Breast epithelium (tissue), 4 donors: ENCODE results near the gene GLIPR2. TPM values are rescaled to one million over a fixed set of nuclear protein-coding genes. Genes with fewer than 3 reads are reported as not detected.

Experiments used
- DNase-seq, 2 donors: peaks; one replicate each; pipeline ENCODE4 v3.0.0-alpha.2; 2019; ENCODE audit warnings: low spot score in 2 of 2
- H3K27ac ChIP-seq, 2 donors: fragments of 200-600 bp; sonication (generic) in 1 of 2; one replicate each; pipeline ENCODE4 v1.5.1; 2016 to 2019; ENCODE audit warnings: mild to moderate bottlenecking in 1 of 2
- H3K27me3 ChIP-seq, 2 donors: fragments of 200-600 bp; sonication (generic) in 1 of 2; one replicate each; pipeline versions ENCODE4 v1.5.1 to v1.6.0; 2017 to 2019; ENCODE audit warnings: control low read depth in 1 of 2, mild to moderate bottlenecking in 1 of 2
- H3K36me3 ChIP-seq: fragments of 200-600 bp; one replicate; pipeline ENCODE4 v1.5.1; 2019
- H3K4me1 ChIP-seq, 2 donors: fragments of 200-600 bp; sonication (generic); one replicate each; pipeline ENCODE4 v1.5.1; 2016 to 2019; ENCODE audit warnings: control low read depth in 1 of 2
- H3K4me3 ChIP-seq, 3 donors: fragments of 200-600 bp; sonication (generic); 1 replicate in 2 of 3; 2 replicates in 1 of 3; pipeline ENCODE4 v1.5.1; 2016 to 2019; ENCODE audit warnings: mild to moderate bottlenecking in 3 of 3, moderate library complexity in 2 of 3
- H3K9me3 ChIP-seq, 2 donors: fragments of 200-600 bp; sonication (generic) in 1 of 2; one replicate each; pipeline ENCODE4 v1.5.1; 2016 to 2019; ENCODE audit warnings: control low read depth in 1 of 2
- POLR2A ChIP-seq: fragments of 450-650 bp; IDR thresholded peaks from one replicate; pipeline ENCODE4 v1.6.1; 2016; ENCODE audit warnings: antibody characterized with exemption, mild to moderate bottlenecking, moderate library complexity
- POLR2AphosphoS5 ChIP-seq, 3 donors: sonication (generic); formaldehyde crosslinking; IDR thresholded peaks; one replicate each; pipeline ENCODE4 v1.6.1; 2017; ENCODE audit warnings: antibody characterized with exemption in 3 of 3
- intact Hi-C: fragments of 100-400 bp; cut with DNase I; formaldehyde crosslinking; loops from one replicate; pipeline ENCODE4 v1.15.1; 2023; ENCODE audit warnings: low total_unique reads
- total RNA-seq, 3 donors: library from RNA; depleted of rRNA; stranded (reverse); fragments of >200 nt; gene quantifications; one replicate each; pipeline ENCODE4 v1.1.0, GENCODE V29; 2016
- TF ChIP-seq, protein P1 (sequence below), 3 donors: fragments of 450-650 bp; IDR thresholded peaks; one replicate each; pipeline ENCODE4 v1.5.1; 2016 to 2017; ENCODE audit warnings: antibody characterized with exemption in 3 of 3, mild to moderate bottlenecking in 3 of 3, moderate library complexity in 3 of 3

The GLIPR2 gene
- total RNA-seq, 3 donors from 2014 or later, result 16.5 to 57.4 (median 26.9) TPM

DNA sequence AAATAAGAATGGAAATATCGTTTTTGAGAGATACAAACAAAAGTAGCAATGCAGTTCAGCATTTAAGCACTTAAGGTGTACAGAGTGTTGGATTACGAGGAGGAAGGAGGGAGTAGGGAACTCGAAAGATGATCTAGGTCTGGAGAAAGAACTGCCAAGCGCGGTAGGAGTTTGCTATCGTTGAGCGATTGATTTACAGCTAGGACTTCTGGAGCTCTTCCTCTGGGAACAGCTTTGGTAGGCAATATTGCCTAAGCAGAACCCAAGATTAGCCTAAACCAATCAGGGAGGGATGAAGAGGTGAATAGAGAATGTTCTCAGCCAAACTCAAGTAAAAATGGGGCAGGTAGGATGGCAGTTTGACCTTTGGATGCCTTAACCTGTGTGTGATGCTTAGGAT is 55.2 kb downstream of the GLIPR2 start:
- Histone ChIP-seq H3K4me3 (peak overlapping the region; percentile 69 to 98 (median 83)), H3K27ac (peak overlapping the region; percentile 86 to 91), H3K27me3 (no peaks in the 10 kb centered on the region), H3K4me1 (peaks cover 8 to 26% of the 10 kb centered on the region in 2 donors), H3K9me3 (no peaks in the 10 kb centered on the region), H3K36me3 (no peaks in the 10 kb centered on the region)
- DNase-seq, result no peak
- TF ChIP-seq, protein P1, sequence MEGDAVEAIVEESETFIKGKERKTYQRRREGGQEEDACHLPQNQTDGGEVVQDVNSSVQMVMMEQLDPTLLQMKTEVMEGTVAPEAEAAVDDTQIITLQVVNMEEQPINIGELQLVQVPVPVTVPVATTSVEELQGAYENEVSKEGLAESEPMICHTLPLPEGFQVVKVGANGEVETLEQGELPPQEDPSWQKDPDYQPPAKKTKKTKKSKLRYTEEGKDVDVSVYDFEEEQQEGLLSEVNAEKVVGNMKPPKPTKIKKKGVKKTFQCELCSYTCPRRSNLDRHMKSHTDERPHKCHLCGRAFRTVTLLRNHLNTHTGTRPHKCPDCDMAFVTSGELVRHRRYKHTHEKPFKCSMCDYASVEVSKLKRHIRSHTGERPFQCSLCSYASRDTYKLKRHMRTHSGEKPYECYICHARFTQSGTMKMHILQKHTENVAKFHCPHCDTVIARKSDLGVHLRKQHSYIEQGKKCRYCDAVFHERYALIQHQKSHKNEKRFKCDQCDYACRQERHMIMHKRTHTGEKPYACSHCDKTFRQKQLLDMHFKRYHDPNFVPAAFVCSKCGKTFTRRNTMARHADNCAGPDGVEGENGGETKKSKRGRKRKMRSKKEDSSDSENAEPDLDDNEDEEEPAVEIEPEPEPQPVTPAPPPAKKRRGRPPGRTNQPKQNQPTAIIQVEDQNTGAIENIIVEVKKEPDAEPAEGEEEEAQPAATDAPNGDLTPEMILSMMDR (IDR thresholded peaks at IDR 0.05), result no peak
- TF ChIP-seq POLR2AphosphoS5 (IDR thresholded peaks at IDR 0.05) (no peak), POLR2A (no peak)
- intact Hi-C loops, result no loop called here

DNA sequence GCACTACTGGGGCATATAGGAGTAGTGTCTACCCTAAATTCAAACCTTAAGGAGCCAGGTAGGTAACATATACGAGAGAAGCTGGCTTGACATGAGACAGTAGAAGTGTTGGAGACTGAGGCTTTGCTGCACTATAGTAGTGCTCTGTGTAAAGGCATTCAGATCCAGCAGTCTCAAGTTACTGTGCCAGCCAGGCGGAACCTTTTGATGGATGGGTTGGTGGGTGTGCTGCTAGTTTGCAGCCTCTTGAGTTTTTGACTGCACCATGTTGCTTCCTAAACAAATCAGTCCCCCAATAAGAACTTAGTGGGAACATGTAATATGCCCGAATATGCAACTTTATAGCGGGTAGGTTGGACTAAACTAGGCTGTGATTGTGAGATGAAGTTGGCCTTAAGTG is 55.7 kb downstream of the GLIPR2 start:
- intact Hi-C loops, result no loop called here
- peaks cover 8 to 26% of the 10 kb centered on the region in 2 donors for H3K4me1 ChIP-seq
- no peak for DNase-seq
- no peaks in the 10 kb centered on the region for H3K9me3 ChIP-seq
- TF ChIP-seq, protein P1 (IDR thresholded peaks at IDR 0.05), result no peak
- peak overlapping the region in 1 of 2 donors; percentile 91 for H3K27ac ChIP-seq
- H3K4me3 ChIP-seq, result peak overlapping the region; percentile 69 to 98 (median 83)
- no peaks in the 10 kb centered on the region for H3K36me3 ChIP-seq
- no peaks in the 10 kb centered on the region for H3K27me3 ChIP-seq

DNA sequence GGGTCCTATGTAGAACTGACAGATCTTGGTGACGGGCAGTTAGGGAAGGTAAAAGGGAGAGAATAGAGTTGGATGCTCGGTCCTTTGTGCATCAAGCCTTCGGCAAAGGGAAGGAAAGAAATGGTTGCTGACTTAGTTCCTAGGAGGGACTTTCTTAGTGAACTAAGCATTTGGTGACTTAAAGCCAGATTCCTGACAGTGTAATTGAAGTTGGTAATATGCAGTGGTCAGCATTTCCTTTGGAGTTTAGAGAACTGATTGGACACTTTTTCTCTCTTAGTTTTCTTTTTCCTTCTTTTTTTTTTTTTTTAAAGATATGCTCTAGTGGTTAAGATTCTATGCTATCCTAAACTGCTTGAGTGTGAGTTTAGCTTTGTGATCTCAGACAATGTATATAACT is 56.5 kb downstream of the GLIPR2 start:
- peak overlapping the region; percentile 69 to 98 (median 83) for H3K4me3 ChIP-seq
- intact Hi-C loops, result no loop called here
- DNase-seq, result no peak
- H3K27ac ChIP-seq, result no peak overlapping the region
- TF ChIP-seq POLR2A, result no peak
- TF ChIP-seq, protein P1 (IDR thresholded peaks at IDR 0.05), result no peak
- H3K36me3 ChIP-seq, result no peaks in the 10 kb centered on the region
- H3K4me1 ChIP-seq, result peaks cover 8 to 26% of the 10 kb centered on the region in 2 donors
- no peaks in the 10 kb centered on the region for H3K9me3 ChIP-seq
- no peaks in the 10 kb centered on the region for H3K27me3 ChIP-seq

DNA sequence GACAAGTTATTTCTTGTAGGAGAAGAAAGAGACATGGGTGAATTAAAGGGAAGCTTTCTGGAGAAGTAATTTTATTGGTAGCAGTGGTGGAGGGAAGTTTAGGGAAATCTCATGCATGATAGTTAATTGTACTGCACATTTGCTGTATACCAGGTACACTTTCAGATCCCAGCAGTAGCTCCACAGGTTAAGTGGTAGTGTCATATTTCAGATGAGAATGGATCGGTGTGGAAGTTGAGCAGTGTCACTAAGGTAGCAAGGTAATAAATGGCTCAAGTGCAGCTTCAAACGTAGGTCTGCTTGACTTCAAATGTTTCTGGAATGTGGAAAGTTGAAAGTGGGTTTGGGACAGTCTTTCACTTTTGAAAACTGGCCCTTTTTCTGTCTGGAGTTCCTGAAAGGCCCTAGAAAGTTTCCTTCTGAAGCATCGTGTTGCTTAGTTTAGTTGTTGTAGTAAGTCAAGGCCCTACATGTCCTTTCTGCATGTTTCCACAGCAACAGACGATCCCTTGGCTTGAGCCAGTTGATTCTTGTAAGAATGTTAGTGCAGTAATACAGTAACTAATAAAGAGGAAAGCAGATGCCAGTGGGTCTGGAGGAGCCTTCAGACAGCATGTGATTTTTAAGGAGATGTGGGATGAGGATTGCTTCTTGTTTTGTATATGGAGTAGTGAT is 57.9 kb downstream of the GLIPR2 start:
- no peak for DNase-seq
- no peak overlapping the region for H3K4me3 ChIP-seq
- intact Hi-C loops, result no loop called here
- H3K27ac ChIP-seq, result peak overlapping the region in 1 of 2 donors; percentile 16
- no peaks in the 10 kb centered on the region for H3K27me3 ChIP-seq
- H3K36me3 ChIP-seq, result no peaks in the 10 kb centered on the region
- TF ChIP-seq, protein P1 (IDR thresholded peaks at IDR 0.05), result no peak
- no peak for TF ChIP-seq POLR2AphosphoS5 (IDR thresholded peaks at IDR 0.05)
- peaks cover 8 to 26% of the 10 kb centered on the region in 2 donors for H3K4me1 ChIP-seq
- H3K9me3 ChIP-seq, result no peaks in the 10 kb centered on the region

DNA sequence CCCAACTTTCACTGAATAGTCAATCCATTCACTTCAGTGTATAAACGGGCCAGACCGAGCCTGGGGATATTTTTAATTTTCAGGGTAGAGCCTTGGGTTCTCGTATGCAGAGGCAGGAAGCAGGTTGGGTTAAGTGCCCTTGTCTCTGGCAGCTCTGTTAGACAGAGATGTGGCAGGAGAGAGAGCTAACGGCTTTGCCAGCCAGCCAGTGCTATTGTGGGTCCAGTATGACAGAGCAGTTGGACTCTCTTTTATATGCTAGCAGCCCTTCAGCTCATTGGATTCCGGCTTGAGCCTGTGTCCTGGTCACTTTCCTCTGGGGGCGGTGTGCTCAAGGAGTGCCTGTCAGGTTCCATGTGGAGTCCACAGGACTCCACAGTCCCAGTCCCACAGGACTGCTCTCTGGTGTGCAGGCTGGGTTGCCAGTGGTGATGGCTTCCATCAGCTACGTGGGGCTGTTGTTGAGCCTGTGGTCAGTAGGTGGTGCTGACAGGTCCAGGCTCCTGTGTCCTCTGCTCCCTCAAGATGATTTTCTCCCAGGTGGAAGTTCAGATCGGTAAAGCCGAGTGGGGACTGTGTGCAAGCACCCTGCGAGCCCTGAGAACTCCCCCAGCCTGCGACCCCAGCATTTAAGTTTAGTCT is 68.5 kb downstream of the GLIPR2 start:
- no peak overlapping the region for H3K4me3 ChIP-seq
- intact Hi-C loops, result loop anchor here (1.0 kb wide), 1 partner anchor 19 kb away; no protein-coding TSS in a partner anchor
- H3K9me3 ChIP-seq, result no peaks in the 10 kb centered on the region
- H3K27ac ChIP-seq, result no peak overlapping the region
- H3K27me3 ChIP-seq, result no peaks in the 10 kb centered on the region
- TF ChIP-seq, protein P1 (IDR thresholded peaks at IDR 0.05), result no peak
- TF ChIP-seq POLR2AphosphoS5 (IDR thresholded peaks at IDR 0.05) (no peak), POLR2A (no peak)
- DNase-seq, result no peak
- no peaks in the 10 kb centered on the region for H3K4me1 ChIP-seq
- peaks cover 3% of the 10 kb centered on the region for H3K36me3 ChIP-seq
